ENCODE data around the gene CAV2.
A peak's percentile ranks its signal among the peaks of the same experiment; 100 is the strongest.

GRCh38 chr7:116451957-116452729 lies 47.4 kb upstream of the CAV2 start:
- TF ChIP-seq CTCF (conservative IDR thresholded peaks at IDR 0.05; ENCODE audit: low read depth, low read length) (peak; percentile 22; the same call in 1 of the 2 replicates), EZH2 (IDR thresholded peaks at IDR 0.05; ENCODE audit: borderline replicate concordance, low read depth, low read length, poor library complexity, severe bottlenecking) (no peak)
